Esophagus muscularis mucosa (tissue), 4 donors: ENCODE measurements around the gene ABCC8. TPM values are rescaled to one million over a fixed set of nuclear protein-coding genes. Genes with fewer than 3 reads are reported as not detected.

Experiments used
- DNase-seq: peaks from one replicate; pipeline ENCODE4 v3.0.0-alpha.2; 2017; ENCODE audit errors: extremely low spot score
- H3K27ac ChIP-seq, 4 donors: fragments of 200-600 bp; sonication (generic); replicated peaks in 1 of 4; 1 replicate in 3 of 4; 2 replicates in 1 of 4; pipeline ENCODE4 v1.5.1; 2016 to 2019; ENCODE audit warnings: mild to moderate bottlenecking in 1 of 4
- H3K27me3 ChIP-seq, 4 donors: fragments of 200-600 bp; sonication (generic); one replicate each; pipeline versions ENCODE4 v1.5.1 to v1.6.0; 2016 to 2019
- H3K36me3 ChIP-seq, 4 donors: fragments of 200-600 bp; sonication (generic); one replicate each; pipeline ENCODE4 v1.5.1; 2016 to 2019
- H3K4me1 ChIP-seq, 4 donors: fragments of 200-600 bp; sonication (generic); one replicate each; pipeline ENCODE4 v1.5.1; 2016 to 2019
- H3K4me3 ChIP-seq, 4 donors: fragments of 200-600 bp; sonication (generic); 1 replicate in 2 of 4; 2 replicates in 2 of 4; pipeline ENCODE4 v1.5.1; 2016 to 2019; ENCODE audit warnings: mild to moderate bottlenecking in 4 of 4, moderate library complexity in 1 of 4
- H3K9me3 ChIP-seq, 4 donors: fragments of 200-600 bp; sonication (generic); 1 replicate in 3 of 4; 2 replicates in 1 of 4; pipeline ENCODE4 v1.5.1; 2016 to 2019
- CTCF ChIP-seq, 3 experiments: fragments of 200-600 bp in 2 of 3; fragments of 450-650 bp in 1 of 3; sonication (generic) in 2 of 3; IDR thresholded peaks; one replicate each; pipeline ENCODE4 v1.5.1; 2017 to 2019; ENCODE audit warnings: antibody characterized with exemption in 3 of 3, mild to moderate bottlenecking in 2 of 3, moderate library complexity in 1 of 3
- EP300 ChIP-seq: sonication (generic); formaldehyde crosslinking; IDR thresholded peaks from one replicate; pipeline ENCODE4 v1.6.1; 2017; ENCODE audit warnings: antibody characterized with exemption
- POLR2A ChIP-seq: fragments of 450-650 bp; IDR thresholded peaks from one replicate; pipeline ENCODE4 v1.6.1; 2017; ENCODE audit warnings: antibody characterized with exemption, moderate library complexity, mild to moderate bottlenecking, low read depth
- POLR2AphosphoS5 ChIP-seq, 2 donors: sonication (generic); formaldehyde crosslinking; IDR thresholded peaks; one replicate each; pipeline ENCODE4 v1.6.1; 2017; ENCODE audit warnings: antibody characterized with exemption in 2 of 2
- WGBS: methylation state at CpG from one replicate; pipeline ENCODE4 v1.1.5; 2018; 5-methylcytosine and 5-hydroxymethylcytosine counted together
- intact Hi-C: fragments of 100-400 bp; cut with DNase I; formaldehyde crosslinking; loops from one replicate; pipeline ENCODE4 v1.15.1; 2023
- total RNA-seq, 4 donors: library from RNA; depleted of rRNA; stranded (reverse); fragments of >200 nt; gene quantifications; one replicate each; pipeline versions ENCODE4 v1.1.0 to v1.2.1, GENCODE V29; 2016

The ABCC8 gene
- total RNA-seq, 4 donors from 2014 or later: 0.63 to 2.5 (median 1.7) TPM

- no peak for DNase-seq
- intact Hi-C loops: no loop called here
- Histone ChIP-seq H3K27ac (peak overlapping the region in 2 of 4 donors; percentile 57 to 66), H3K4me1 (peaks cover 17 to 20% (median 18%) of the 10 kb centered on the region in 4 donors), H3K27me3 (no peaks in the 10 kb centered on the region), H3K9me3 (no peaks in the 10 kb centered on the region), H3K4me3 (no peak overlapping the region), H3K36me3 (no peaks in the 10 kb centered on the region)
- WGBS: 77% methylated on average over 2 of the region's 2 CpGs
- no peak for TF ChIP-seq EP300
- no peak for TF ChIP-seq POLR2A
- TF ChIP-seq CTCF (IDR thresholded peaks at IDR 0.05): no peak
- TF ChIP-seq POLR2AphosphoS5 (IDR thresholded peaks at IDR 0.05): no peak
Observed at GRCh38 chr11:17507773-17508172, 31.1 kb upstream of the ABCC8 start.

- Histone ChIP-seq H3K27me3 (no peaks in the 10 kb centered on the region), H3K4me3 (no peak overlapping the region), H3K4me1 (peaks cover 17 to 20% (median 18%) of the 10 kb centered on the region in 4 donors), H3K36me3 (no peaks in the 10 kb centered on the region), H3K27ac (no peak overlapping the region), H3K9me3 (no peaks in the 10 kb centered on the region)
- WGBS: 89% methylated on average over 3 of the region's 3 CpGs
- no peak for DNase-seq
- intact Hi-C loops: no loop called here
- no peak for TF ChIP-seq POLR2AphosphoS5 (IDR thresholded peaks at IDR 0.05)
- no peak for TF ChIP-seq EP300
- no peak for TF ChIP-seq CTCF (IDR thresholded peaks at IDR 0.05)
- no peak for TF ChIP-seq POLR2A
Observed at GRCh38 chr11:17506942-17507341, 30.3 kb upstream of the ABCC8 start.

GRCh38 chr11:17506314-17506713 lies 29.7 kb upstream of the ABCC8 start:
- intact Hi-C loops: no loop called here
- no peak overlapping the region for H3K27ac ChIP-seq
- DNase-seq: no peak
- H3K4me3 ChIP-seq: no peak overlapping the region
- WGBS: 92% methylated on average over 6 of the region's 6 CpGs
- no peaks in the 10 kb centered on the region for H3K9me3 ChIP-seq
- H3K27me3 ChIP-seq: no peaks in the 10 kb centered on the region
- no peaks in the 10 kb centered on the region for H3K36me3 ChIP-seq
- no peak for TF ChIP-seq EP300
- TF ChIP-seq POLR2AphosphoS5 (IDR thresholded peaks at IDR 0.05): no peak
- TF ChIP-seq CTCF (IDR thresholded peaks at IDR 0.05): no peak
- TF ChIP-seq POLR2A: no peak
- H3K4me1 ChIP-seq: peaks cover 17 to 20% (median 18%) of the 10 kb centered on the region in 4 donors

GRCh38 chr11:17505146-17505545 lies 28.5 kb upstream of the ABCC8 start:
- no peak overlapping the region for H3K4me3 ChIP-seq
- no peaks in the 10 kb centered on the region for H3K36me3 ChIP-seq
- H3K9me3 ChIP-seq: no peaks in the 10 kb centered on the region
- peaks cover 0 to 1% (median 0%) of the 10 kb centered on the region in 4 donors for H3K27me3 ChIP-seq
- H3K4me1 ChIP-seq: peaks cover 17 to 20% (median 18%) of the 10 kb centered on the region in 4 donors
- intact Hi-C loops: no loop called here
- 84% methylated on average over 4 of the region's 4 CpGs for WGBS
- DNase-seq: no peak
- no peak overlapping the region for H3K27ac ChIP-seq
- no peak for TF ChIP-seq CTCF (IDR thresholded peaks at IDR 0.05)
- no peak for TF ChIP-seq EP300
- TF ChIP-seq POLR2AphosphoS5 (IDR thresholded peaks at IDR 0.05): no peak
- no peak for TF ChIP-seq POLR2A
